ENCODE measurements around the gene RTL5.
"Not testable (repeated sequence)": the region's sequence is repeated elsewhere in the genome, so short reads cannot be mapped to it uniquely, and the experiment has no call there.

RTL5 gene

GRCh38 chrX:72131317-72132294 lies at the start of gene RTL5:
TSS of gene RTL5 (minus strand) at chrX:72131915.
- peak; percentile 75 to 82 for DNase-seq

GRCh38 chrX:72180539-72180938 lies 48.8 kb upstream of the RTL5 start:
- DNase-seq, result no peak

- peak in 1 of 2 donors; percentile 6 for DNase-seq
Measured at GRCh38 chrX:72176981-72177380, 45.3 kb upstream of the RTL5 start.

- not testable (repeated sequence) for DNase-seq
Measured at GRCh38 chrX:72176289-72176688, 44.6 kb upstream of the RTL5 start.

- no peak for DNase-seq
Measured at GRCh38 chrX:72169008-72169728, 37.5 kb upstream of the RTL5 start.

- no peak for DNase-seq
Measured at GRCh38 chrX:72165551-72165950, 33.8 kb upstream of the RTL5 start.

- no peak for DNase-seq
Measured at GRCh38 chrX:72159769-72160168, 28.1 kb upstream of the RTL5 start.

GRCh38 chrX:72158773-72159172 lies 27.1 kb upstream of the RTL5 start:
- DNase-seq, result no peak

- no peak for DNase-seq
Measured at GRCh38 chrX:72146527-72146926, 14.8 kb upstream of the RTL5 start.

- no peak for DNase-seq
Measured at GRCh38 chrX:72145181-72145580, 13.5 kb upstream of the RTL5 start.

- no peak for DNase-seq
Measured at GRCh38 chrX:72143609-72143907, 11.8 kb upstream of the RTL5 start.

GRCh38 chrX:72142794-72143608 lies 11.3 kb upstream of the RTL5 start:
- DNase-seq, result no peak

- DNase-seq, result no peak
Measured at GRCh38 chrX:72142094-72142793, 10.5 kb upstream of the RTL5 start.

GRCh38 chrX:72141372-72142004 lies 9.8 kb upstream of the RTL5 start:
- no peak for DNase-seq

- no peak for DNase-seq
Measured at GRCh38 chrX:72139538-72139937, 7.8 kb upstream of the RTL5 start.

GRCh38 chrX:72137846-72138495 lies 6.3 kb upstream of the RTL5 start:
- no peak for DNase-seq

GRCh38 chrX:72133851-72134546 lies 2.3 kb upstream of the RTL5 start:
- DNase-seq, result no peak

GRCh38 chrX:72132456-72132855 lies 741 bp upstream of the RTL5 start:
- no peak for DNase-seq

GRCh38 chrX:72130762-72131250 lies 909 bp downstream of the RTL5 start:
- no peak for DNase-seq

GRCh38 chrX:72130156-72130761 lies 1.5 kb downstream of the RTL5 start:
- DNase-seq, result no peak

All from hippocampal formation (tissue), 2 donors.